ENCODE data around the gene OST4.

DNA sequence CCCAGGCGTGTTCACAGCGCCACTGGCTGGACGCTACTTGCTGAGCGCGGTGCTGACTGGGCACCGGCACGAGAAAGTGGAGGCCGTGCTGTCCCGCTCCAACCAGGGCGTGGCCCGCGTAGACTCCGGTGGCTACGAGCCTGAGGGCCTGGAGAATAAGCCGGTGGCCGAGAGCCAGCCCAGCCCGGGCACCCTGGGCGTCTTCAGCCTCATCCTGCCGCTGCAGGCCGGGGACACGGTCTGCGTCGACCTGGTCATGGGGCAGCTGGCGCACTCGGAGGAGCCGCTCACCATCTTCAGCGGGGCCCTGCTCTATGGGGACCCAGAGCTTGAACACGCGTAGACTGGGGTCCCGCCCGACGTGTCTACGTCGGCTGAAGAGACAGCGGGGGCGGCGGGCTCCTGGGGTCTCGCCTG lies 14.2 kb upstream of the OST4 start:
- TF ChIP-seq, protein P1, sequence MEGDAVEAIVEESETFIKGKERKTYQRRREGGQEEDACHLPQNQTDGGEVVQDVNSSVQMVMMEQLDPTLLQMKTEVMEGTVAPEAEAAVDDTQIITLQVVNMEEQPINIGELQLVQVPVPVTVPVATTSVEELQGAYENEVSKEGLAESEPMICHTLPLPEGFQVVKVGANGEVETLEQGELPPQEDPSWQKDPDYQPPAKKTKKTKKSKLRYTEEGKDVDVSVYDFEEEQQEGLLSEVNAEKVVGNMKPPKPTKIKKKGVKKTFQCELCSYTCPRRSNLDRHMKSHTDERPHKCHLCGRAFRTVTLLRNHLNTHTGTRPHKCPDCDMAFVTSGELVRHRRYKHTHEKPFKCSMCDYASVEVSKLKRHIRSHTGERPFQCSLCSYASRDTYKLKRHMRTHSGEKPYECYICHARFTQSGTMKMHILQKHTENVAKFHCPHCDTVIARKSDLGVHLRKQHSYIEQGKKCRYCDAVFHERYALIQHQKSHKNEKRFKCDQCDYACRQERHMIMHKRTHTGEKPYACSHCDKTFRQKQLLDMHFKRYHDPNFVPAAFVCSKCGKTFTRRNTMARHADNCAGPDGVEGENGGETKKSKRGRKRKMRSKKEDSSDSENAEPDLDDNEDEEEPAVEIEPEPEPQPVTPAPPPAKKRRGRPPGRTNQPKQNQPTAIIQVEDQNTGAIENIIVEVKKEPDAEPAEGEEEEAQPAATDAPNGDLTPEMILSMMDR (IDR thresholded peaks at IDR 0.05), result peak in 11 of 12 donors; percentile 20 to 71 (median 47)
- peak in 1 of 2 donors; percentile 36 for TF ChIP-seq POLR2A (IDR thresholded peaks at IDR 0.05)
